HG02981 (cell line): Measurements from ENCODE around the gene ANKRD44.

Experiments
- ATAC-seq: cut with Tn5 transposase; IDR thresholded peaks from one replicate; pipeline ENCODE4 v1.9.1; 2021; ENCODE audit warnings: mild to moderate bottlenecking, moderate library complexity; ENCODE audit not compliant: unreplicated experiment

ANKRD44 gene

DNA sequence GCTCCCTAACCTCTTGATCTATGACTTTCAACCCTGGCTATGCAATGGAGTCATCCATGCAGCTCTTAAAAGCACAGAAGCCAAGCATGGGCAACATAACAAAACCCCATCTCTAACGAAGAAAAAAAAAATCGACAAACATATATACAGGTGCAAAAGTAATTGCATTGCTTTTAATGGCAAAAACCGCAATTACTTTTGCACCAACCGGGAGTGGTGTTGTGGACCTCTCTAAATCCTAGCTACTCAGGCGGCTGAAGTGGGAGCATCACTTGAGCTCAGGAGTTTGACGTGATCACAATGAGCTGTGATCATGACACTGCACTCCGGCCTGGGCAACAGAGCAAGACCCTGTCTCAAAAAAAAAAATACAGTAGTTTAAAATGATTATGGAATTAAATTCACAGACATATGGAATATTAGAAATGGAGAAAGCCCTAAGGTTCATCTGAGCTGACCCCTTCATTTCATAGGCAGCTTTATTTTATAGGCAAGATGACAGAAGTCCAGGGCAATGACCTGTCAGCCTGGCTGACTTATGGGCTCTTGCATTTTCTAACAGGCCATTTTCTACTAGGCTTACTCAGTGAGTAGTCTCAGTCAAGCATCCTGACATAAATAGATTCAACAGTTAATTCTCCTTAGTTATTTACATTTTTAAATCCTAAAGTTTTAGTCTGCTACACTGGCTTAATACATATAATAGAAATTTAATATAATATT, 183.8 kb downstream of the ANKRD44 start:
- no peak for ATAC-seq

GRCh38 chr2:197124639-197125390, 185.8 kb downstream of the ANKRD44 start:
- ATAC-seq, result no peak

DNA sequence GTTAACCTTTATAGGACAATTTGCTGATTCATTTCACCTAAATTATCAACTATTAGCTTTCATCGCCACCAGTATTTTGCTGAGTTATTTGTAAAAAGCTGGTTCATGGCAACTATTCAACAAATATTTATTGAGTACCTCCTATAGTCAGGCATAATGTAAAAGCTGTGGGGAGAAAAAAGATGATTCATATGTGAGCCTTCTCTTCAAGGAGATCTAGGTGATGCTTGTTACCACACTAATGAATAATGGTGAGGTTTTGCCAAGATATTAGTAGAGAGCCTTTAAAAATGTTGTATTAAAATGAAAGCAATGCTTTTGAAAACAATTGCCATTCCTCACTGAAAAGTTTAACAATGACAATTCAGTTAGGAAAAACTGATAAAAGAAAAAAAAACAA, 187.8 kb downstream of the ANKRD44 start:
- no peak for ATAC-seq

DNA sequence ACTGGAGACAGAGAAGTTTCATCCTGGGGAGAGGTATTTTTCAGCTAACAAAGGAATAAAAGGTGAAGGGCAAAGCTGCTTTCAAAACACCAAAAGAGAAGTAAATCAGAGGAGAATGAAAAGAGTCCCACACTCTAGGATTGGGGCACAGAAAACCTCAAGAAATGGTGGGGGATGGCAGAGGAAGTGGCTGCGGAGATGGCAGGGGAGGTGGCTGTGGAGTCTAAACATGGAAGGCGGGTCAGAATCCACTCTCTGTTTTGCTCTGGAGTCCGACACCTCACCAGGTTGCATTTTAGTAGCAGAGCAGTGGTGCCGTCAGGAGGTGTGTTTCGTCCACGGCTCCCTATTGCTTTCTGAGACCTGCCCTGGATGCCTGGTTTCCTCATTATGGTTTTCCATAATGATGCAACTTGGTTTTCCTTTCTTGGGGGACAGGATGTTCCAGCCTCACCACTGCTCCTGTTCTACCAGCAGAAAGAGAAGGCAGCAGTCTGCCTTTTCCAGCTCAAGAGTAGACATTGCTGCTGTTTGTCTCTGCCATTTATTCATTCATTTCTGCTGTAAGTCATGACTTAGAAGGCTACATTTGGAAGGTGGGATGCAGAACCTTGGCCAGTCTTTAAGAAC, 188.7 kb downstream of the ANKRD44 start:
- ATAC-seq, result no peak

GRCh38 chr2:197121255-197121654, 189.3 kb downstream of the ANKRD44 start:
- ATAC-seq, result no peak

DNA sequence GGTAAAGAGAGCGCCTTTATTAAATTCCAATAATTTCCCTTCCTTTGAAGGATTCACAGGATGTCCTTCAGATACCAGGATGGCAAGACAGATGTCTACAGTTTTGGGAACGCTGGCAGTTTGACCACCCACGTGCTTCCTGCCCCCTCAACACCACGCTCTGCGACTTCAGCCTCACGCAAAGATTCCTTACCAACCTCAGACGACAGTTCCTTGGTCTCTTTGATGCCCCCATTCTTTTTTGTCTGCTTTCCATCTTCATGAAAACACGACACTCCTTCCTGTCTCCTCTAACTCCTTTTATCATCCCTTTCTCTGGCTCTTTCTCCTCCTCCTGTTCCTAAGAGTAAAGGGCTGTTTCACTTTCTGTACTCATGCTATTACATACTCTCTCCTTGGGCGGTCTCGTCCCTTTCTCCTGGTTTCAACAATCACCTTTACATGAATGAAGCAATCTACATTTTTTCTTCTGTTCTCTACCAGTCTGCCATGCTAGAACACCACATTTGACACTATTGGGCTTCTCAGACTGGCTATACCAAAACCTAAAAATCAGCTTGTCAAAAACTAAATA, 194.2 kb downstream of the ANKRD44 start:
- no peak for ATAC-seq

GRCh38 chr2:197115325-197115724, 195.3 kb downstream of the ANKRD44 start:
- ATAC-seq, result no peak

- no peak for ATAC-seq
Observed at GRCh38 chr2:197113275-197113711, 197.3 kb downstream of the ANKRD44 start.

DNA sequence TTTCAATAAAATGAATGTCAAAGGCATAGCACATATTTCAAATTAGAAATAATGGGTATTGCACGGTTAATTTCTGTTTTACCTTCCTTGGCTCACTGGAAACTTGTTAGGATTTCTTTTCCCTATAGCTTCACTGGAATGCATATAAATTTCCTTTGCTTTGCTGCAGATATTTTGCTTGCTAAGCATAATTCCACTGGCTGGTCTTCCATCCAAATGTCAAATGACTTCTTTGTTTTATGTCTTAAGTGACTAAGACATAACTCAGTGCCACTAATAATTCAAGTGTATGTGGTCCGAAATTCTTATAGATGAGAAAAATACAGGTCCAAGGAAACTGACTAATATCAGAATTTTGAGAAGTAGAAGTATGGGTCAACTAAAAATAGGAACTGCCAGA, 201.3 kb downstream of the ANKRD44 start:
- no peak for ATAC-seq

DNA sequence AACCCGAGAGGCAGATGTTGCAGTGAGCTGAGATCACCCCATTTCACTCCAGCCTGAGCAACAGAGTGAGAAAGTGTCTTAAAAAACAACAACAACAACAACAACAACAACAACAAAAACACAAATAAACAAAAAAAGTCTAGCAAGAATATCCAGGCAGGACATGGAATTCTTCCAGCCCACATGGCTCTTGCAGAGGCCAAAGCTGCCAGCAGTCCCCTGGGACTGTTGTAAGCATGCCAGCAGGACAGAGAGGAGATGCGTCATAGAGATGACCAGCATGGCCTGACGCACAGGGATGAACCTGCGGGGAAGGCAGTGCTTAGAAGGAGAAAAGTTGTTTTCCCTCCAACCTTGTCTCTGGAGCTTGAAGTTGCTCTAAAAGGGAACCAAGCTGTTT, 201.8 kb downstream of the ANKRD44 start:
- ATAC-seq, result no peak

- no peak for ATAC-seq
Observed at GRCh38 chr2:197107291-197108269, 203.0 kb downstream of the ANKRD44 start.

DNA sequence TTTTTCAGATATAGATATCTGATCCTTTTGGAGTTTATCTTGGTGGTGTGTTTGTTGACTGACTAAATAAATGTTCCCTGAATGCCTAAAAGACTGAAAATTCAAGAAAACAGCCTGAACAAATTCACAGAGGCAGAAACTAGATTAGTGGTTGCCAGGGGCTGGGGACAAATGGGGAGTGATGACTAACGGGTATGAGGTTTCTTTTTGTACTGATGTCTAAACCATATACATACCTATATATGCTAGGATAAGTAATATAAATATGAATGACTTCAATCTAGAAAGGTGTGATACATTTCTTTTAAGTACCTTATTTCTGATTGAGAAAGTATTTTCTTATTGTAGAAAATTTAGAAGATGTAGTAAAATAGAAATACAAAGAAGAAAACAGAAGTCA, 207.2 kb downstream of the ANKRD44 start:
- ATAC-seq, result no peak

- ATAC-seq, result no peak
Observed at GRCh38 chr2:197102231-197102630, 208.3 kb downstream of the ANKRD44 start.

- no peak for ATAC-seq
Observed at GRCh38 chr2:197101519-197101918, 209.1 kb downstream of the ANKRD44 start.

DNA sequence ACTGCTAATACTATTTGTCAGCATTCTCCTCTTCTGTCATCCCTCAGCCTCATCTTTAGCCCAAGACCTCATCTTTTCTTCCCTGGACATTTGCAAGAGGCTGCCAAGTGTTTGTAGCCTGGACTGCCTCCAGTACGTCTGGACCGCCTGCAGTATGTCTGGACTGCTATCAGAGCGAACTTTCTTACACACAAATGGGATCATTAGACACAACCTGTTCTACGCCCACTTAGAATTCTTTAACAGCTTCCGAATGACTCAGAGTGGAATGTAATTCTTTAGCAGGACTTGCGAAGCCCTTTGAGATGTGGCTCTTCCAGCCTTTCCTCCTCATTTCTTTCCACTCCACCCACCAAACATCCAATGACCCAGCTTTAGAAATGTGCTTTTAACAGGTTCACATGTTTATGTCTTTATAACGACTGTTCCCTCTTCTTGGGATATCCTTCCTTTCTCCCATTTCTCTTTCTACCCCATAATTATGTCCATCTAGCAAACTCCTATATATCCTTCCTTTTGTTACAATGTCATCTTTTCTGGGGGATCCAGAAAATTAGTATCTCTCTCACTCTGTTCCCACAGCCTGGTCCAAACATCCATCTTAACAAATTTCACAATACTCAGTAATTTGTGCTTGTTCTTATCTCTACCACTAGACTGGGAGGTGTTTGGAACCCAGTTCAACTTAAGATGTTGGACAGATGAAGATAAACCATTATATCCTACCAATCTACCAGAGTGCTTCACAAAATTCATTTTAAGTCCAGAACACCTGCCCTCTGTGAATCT, 212.8 kb downstream of the ANKRD44 start:
- no peak for ATAC-seq

- ATAC-seq, result no peak
Observed at GRCh38 chr2:197096649-197097048, 213.9 kb downstream of the ANKRD44 start.

DNA sequence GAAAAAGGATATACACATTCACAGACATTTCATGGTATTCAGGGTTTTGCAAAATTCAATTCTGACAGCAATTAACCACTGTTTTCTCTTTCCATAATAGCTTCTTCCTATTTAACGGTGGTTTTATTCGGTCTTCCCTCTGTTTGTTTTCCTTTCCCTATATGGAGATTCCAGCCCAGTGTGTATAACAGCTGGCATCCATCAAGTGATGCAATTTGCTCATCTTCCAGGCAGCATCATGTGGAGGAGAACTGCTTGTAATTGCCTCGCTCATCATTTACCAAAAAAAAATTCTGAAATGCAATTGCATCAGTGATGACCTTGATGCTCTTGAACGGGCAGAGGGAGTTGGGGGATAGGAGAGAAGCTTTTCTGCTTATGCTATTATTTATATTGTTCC, 218.1 kb downstream of the ANKRD44 start:
- no peak for ATAC-seq

DNA sequence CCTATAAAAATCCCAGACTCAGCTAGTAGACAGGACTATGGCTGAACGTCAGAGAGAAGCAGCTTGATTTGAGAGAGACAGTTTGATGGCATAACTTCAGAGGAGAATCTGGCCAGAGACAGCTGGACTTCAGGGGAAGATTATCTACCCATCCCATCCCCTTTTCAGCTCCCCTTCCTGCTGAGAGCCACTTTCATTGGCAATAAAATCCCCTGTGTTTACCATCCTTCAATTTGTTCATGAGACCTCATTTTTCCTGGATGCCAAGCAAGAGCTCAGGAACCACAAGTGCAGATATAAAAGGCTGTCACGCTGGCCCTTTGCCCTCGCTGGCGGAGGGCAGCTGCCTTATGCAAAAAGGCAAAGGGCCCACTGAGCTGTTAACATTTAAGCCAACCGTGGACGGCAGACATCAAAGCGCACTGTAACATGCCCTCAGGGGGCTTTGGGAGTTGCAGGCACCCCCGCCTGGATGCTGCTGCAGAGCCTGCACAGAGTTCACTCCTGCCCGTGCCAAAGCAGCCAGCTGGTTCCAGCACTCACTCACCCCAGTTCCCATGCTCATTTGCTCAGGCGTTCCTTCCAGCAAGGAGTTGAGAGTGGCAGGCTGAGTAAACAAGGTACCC, 219.7 kb downstream of the ANKRD44 start:
- ATAC-seq, result no peak

DNA sequence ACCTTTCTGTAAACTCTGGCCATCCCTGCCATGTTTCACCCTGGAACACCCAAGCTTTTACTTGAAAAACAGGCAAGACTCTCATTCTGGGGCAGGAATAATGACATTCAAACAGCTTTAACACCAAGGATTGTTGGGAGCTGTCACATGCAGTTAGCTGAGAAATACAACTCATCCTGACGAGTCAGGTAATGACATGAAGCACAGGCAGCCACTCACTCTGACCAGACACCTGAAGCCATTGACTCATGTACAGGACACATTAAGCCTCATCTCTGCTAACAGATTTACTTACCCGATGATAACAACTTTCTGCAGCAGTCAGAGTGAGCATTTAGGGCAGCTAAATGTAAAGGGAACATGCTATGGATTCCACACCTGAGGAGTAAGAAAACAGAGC, 220.9 kb downstream of the ANKRD44 start:
- no peak for ATAC-seq
